CD4-positive, alpha-beta T cell treated with Interleukin-10 for 1 hour (primary cell): ENCODE results near the gene NTSR1.

Experiments used
- DNase-seq: peaks from one replicate; pipeline ENCODE4 v3.0.0-alpha.2; 2020

The NTSR1 gene

DNA sequence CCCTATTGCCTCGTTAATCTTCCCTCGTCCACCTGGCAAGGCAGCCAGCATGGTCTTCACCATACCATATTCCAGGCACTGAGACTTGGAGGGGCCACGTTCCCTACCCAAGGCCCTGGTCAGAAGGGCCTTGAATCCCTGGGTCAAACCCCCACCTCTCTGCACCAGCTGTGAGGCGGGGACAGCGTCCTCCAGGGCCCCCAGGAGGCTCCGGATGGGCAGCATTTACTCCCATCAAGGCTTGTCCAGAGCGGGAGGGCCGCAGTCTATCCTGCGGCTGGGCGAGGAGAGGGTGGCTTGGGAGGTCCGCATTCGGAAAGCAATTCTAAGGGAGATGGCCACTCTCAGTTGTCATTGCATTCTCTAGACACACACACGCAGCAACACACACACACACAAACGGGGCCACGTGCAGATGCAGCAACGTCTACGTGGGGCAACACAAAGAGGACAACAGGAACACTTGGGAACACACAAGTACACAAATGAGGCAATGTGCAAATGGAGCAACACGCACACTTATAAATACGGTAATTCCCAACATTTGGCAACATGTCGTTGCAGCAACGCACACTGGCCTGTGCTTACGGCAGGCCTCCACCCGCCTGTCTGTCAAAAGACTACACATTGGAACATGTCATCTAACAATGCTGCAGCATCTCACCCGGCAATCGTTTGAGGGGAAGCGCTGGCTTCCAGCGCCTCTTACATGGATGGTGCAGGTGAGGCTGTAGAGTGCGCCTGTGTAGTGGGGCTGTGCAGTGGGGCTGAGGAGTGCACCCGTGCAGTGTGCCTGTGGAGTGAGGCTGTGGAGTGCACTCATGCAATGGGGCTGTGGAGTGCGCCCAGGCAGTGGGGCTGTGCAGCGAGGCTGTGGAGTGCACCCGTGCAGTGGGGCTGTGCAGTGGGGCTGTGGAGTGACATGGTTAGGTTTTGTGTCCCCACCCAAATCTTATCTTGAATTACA is 12.9 kb upstream of the NTSR1 start:
- DNase-seq, result no peak

DNA sequence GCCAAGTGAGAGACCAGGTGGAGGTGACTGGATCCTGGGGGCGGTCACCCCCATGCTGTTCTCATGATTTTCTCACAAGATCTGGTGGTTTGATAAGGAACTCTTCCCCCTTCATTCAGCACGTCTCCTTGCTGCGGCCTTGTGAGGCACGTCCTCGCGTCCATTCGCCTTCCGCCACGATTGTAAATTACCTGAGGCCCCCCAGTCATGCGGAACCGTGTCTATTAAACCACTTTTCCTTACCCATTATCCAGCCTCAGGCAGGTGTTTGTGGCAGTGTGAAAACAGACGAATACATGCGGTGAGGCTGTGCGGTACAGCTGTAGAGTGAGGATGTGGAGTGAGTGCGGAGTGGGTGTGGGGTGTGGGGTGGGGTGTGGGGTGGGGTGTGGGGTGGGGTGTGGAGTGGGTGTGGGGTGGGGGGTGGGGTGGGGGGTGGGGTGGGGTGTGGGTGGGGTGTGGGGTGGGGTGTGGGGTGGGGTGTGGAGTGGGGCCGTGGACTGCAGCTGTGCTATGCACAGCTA is 12.1 kb upstream of the NTSR1 start:
- no peak for DNase-seq

- no peak for DNase-seq
Measured at GRCh38 chr20:62696989-62697388, 11.6 kb upstream of the NTSR1 start.

DNA sequence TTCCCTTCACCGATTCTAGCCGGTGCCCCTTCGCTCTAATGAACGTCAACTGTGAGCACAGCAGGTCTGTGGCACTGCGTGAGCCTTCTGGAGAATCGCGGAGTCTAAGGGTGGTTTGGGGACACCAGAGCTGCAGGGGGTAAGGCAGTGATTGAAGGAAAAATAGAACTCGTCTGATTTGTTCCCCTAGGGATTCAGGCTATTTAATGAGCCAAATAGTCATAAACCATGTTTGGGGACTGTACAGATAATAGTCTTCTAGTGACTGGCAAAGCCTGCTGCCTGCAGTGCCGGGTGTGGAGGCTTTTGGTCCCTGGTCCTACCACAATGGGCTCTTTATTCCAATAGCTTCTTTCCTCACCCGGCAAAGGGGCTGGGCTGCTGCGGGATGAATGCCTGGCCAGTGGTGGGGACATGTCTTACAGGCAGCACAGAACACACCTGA is 11.1 kb upstream of the NTSR1 start:
- DNase-seq, result no peak

GRCh38 chr20:62698231-62698630 is 10.4 kb upstream of the NTSR1 start:
- no peak for DNase-seq

GRCh38 chr20:62699296-62699695 is 9.3 kb upstream of the NTSR1 start:
- DNase-seq, result no peak

- no peak for DNase-seq
Measured at GRCh38 chr20:62699741-62700140, 8.9 kb upstream of the NTSR1 start.

- no peak for DNase-seq
Measured at GRCh38 chr20:62700261-62700930, 8.2 kb upstream of the NTSR1 start.

- DNase-seq, result no peak
Measured at GRCh38 chr20:62701161-62702012, 7.2 kb upstream of the NTSR1 start.

DNA sequence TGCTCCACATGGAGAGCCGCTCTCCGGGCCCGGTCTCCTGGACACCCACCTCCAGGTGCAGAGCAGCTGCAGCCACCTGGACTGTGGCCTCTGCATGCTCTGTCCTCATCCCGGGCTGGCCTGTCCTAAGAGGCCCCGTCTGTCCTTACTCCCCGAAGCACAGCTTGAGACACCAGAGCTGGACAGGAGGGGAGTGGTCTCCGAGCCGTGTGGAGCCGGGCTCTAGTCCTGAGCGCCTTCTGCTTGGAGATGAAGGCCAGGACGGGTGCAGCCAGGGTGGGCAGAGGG is 6.7 kb upstream of the NTSR1 start:
- no peak for DNase-seq

- DNase-seq, result no peak
Measured at GRCh38 chr20:62702895-62703852, 5.5 kb upstream of the NTSR1 start.

- no peak for DNase-seq
Measured at GRCh38 chr20:62703853-62704228, 4.8 kb upstream of the NTSR1 start.

DNA sequence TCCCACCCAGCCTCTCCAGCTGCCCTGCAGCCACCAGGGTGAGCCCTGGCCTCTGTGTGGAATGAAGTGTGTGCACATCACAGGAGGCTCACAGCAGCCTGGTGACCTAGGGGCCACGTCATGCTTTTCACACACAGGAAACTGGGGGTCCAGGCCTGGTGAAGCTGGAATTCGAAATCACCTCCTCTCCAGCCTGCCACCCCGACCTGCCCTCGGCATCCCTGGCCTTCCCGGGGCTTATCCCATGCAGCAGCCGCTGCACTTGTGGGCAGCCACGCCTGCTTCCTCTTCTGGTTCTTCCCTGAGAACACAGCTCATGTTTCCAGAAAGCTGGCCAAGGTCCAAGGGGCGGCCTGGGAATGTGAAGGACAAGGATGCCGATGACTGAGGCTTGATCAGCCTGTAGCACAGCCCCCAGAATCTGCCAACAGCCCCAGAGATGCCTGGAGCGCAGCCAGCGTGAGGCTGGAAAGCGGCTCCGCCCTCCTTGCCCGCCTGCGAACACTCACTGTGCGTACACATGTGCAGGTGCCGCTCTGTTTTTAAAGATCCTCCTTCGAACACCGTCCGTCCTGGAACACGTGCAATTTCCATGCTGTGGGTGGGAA is 4.2 kb upstream of the NTSR1 start:
- no peak for DNase-seq

DNA sequence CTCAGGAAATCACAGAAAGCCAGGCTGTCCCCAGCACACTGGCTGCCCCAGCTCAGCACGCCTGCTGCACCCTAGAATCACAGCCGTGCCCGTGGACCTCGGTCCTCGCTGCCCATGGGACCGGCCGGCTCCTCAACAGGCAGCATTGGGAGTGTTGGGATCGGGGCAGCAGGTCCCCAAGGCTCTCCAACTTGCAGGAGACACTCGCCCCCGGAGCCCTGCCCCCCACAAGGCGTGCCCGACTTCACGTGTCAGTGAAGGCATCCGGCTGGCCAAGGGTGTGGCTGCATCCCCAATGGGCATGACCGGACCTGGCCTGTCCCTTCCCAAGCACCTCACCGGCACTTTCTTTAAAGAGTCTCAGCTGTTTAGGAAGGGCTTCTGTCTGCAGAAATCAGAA is 3.0 kb upstream of the NTSR1 start:
- DNase-seq, result no peak

DNA sequence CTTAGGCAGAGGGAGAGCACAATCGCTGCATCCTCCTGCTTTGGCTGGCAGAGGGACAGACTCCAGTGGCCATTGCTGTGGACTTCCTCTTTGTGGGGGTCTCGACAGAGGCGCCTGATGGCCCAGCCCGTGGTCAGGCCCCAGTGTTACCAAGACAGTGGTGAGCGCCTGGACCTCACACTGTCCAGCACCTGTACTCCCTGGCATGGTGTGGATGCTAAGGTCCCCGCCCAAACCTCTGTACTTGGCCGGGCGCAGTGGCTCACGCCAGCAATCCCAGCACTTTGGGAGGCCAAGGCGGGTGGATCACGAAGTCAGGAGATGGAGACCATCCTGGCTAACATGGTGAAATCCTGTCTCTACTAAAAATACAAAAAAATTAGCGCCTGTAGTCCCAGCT is 2.3 kb upstream of the NTSR1 start:
- DNase-seq, result no peak

- no peak for DNase-seq
Measured at GRCh38 chr20:62706857-62707256, 1.8 kb upstream of the NTSR1 start.

GRCh38 chr20:62707276-62707920 is 1.2 kb upstream of the NTSR1 start:
- DNase-seq, result no peak

GRCh38 chr20:62707921-62708521 is 615 bp upstream of the NTSR1 start:
- DNase-seq, result peak; percentile 23

GRCh38 chr20:62709537-62709905 is 885 bp downstream of the NTSR1 start:
- no peak for DNase-seq

DNA sequence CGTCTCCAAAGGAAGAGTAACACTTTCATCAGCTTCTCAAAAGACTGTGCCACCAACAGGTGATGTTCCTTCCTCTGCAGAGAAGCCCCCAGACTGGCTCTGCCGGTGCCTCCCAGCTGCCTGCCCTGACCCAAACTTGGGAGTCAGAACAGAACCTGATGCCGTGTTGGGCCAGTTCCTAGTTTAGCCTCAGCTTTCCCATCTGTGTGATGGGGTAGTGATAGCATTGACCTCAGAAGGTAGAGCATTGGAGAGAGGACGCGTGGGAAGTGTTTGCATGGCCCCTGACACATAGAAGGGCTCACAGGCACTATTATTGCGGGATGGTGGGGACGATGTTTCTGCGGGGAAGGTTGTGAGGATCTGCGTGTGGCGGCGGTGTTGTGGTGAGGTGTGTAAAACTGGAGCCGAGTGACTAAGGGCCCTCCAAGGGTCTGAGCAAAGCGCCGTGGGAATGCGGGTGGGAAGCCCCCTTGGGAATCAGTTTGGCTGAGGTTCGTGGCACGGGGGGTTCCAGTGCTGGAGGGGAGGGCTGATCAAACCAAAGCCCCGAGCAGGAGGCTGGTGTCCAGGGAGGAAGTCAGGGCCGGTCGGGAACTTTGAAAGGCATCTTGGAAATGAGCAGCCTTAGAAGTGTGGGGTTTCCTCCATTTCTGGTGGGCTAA is 1.7 kb downstream of the NTSR1 start:
- DNase-seq, result no peak
